Measurements from ENCODE around the gene TAF8.
"Not testable (repeated sequence)": the region's sequence is repeated elsewhere in the genome, so short reads cannot be mapped to it uniquely, and the experiment has no call there.

DNA sequence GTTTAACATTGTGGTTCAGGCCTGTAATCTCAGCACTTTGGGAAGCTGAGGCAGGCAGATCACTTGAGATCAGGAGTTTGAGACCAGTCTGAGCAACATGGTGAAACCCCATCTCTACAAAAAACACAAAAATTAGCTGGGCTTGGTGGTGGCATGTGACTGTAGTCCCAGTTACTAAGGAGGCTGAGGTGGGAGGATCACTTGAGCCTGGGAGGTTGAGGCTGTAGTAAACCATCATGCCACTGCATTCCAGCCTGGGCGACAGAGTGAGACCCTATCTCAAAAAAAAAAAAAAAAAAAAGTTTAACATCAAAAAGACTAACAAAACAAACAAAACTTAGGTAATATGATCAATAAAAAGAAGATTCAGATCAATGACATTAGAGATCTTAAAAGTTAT is 46.7 kb upstream of the TAF8 start:
- not testable (repeated sequence) for TF ChIP-seq CTCF, POLR2A (IDR thresholded peaks at IDR 0.05)

All from esophagus squamous epithelium (tissue), 4 donors.